Measurements from ENCODE around the gene NKX3-2. TPM values are rescaled to one million over a fixed set of nuclear protein-coding genes. Genes with fewer than 3 reads are reported as not detected.

The NKX3-2 gene
- polyA plus RNA-seq, 3 donors from 2014 or later: not detected

DNA sequence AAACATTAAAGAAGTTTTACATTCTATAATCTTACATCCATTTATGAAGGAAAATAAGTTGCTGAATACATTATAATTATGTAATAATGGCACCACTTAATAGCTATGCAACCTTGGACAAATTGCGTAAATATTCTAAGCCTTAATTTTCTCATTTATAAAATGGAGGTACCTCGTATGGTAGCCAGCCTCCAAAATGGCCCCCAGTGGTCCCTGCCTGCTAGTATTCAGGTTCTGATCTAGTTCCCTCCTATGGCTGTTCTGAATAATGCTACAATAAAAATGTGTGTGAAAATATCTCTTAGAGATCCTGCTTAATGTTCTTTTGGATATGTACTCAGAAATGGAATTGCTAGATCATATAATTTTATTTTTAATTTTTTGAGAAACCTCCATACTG is 11.0 kb upstream of the NKX3-2 start:
- H3K9me3 Mint-ChIP-seq: peaks cover 0 to 6% (median 0%) of the 10 kb centered on the region in 6 donors
- no peak overlapping the region for H3K4me3 Mint-ChIP-seq

GRCh38 chr4:13553081-13553480 is 8.8 kb upstream of the NKX3-2 start:
- Mint-ChIP-seq H3K36me3 (peaks cover 0 to 5% (median 0%) of the 10 kb centered on the region in 3 donors), H3K27ac (no peak overlapping the region), H3K27me3 (ENCODE audit: low read depth in 3 of 3) (peaks cover 13 to 35% (median 21%) of the 10 kb centered on the region in 3 donors), H3K4me1 (peaks cover 10% of the 10 kb centered on the region in 2 donors), H3K4me3 (no peak overlapping the region), H3K9me3 (peaks cover 0 to 5% (median 0%) of the 10 kb centered on the region in 6 donors)
- DNase-seq: no peak

More for the DNA sequence above, 11.0 kb upstream of the NKX3-2 start:
- no peak for DNase-seq
- Mint-ChIP-seq H3K36me3 (peaks cover 0 to 9% (median 0%) of the 10 kb centered on the region in 3 donors), H3K27me3 (ENCODE audit: low read depth in 3 of 3) (peaks cover 7 to 23% (median 14%) of the 10 kb centered on the region in 3 donors), H3K27ac (no peak overlapping the region), H3K4me1 (no peaks in the 10 kb centered on the region)

- Mint-ChIP-seq H3K27ac (no peak overlapping the region), H3K4me1 (peaks cover 28 to 33% of the 10 kb centered on the region in 2 donors), H3K9me3 (peaks cover 0 to 12% (median 0%) of the 10 kb centered on the region in 6 donors), H3K27me3 (ENCODE audit: low read depth in 3 of 3) (peaks cover 26 to 47% (median 41%) of the 10 kb centered on the region in 3 donors), H3K4me3 (peak overlapping the region; percentile 47 to 67 (median 59)), H3K36me3 (peaks cover 0 to 3% (median 3%) of the 10 kb centered on the region in 3 donors)
- DNase-seq: peak; percentile 56 to 65 (median 59)
These were observed 4.8 kb upstream of the NKX3-2 start for GRCh38 chr4:13548984-13549546.

DNA sequence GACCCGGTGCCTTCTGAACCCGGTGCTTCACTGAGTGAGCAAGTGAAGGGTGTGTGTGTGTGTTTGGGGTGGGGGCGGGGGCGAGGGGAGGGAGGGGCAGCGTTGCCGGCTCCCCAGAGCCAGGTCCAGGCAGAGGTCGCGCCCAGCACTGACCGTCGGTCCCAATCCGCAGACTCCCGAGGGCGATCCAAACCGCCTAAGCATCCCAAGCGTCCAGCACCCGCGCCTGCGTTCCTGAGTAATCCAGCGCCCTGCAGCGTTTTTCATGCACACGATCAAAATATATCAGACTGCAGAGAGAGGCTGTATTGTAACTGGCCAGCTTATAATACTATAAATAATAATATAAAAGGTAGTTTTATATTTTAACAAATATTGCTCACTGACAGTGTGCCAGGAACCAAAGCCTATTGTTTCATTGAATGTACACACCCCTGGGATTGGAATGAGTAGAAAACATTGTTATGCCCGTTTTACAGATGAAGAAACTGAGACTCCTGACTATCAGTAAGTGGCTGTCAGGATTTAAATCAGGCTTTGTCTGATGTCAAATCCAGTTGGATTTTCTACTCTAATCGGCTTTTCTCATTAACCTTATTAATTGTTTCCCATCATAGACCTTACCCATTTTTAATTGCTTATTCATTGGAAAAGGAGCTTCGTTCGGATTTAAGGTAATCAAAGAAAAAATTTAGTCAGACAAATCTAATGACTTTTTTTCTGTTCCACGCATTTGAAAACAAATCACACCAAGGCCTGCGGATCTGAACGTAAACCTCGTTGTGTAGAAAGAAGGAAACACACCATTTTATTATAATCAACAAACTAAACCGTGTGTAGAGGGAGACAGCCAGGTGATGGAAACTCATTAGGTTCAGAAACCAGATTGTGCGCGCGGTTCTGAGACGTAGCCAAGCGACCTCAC is 4.0 kb upstream of the NKX3-2 start:
- H3K9me3 Mint-ChIP-seq: peaks cover 0 to 12% (median 0%) of the 10 kb centered on the region in 6 donors
- no peak overlapping the region for H3K27ac Mint-ChIP-seq
- H3K4me3 Mint-ChIP-seq: peak overlapping the region; percentile 47 to 67 (median 59)
- H3K36me3 Mint-ChIP-seq: peaks cover 0 to 3% (median 3%) of the 10 kb centered on the region in 3 donors
- peaks cover 30 to 33% of the 10 kb centered on the region in 2 donors for H3K4me1 Mint-ChIP-seq
- H3K27me3 Mint-ChIP-seq (ENCODE audit: low read depth in 3 of 3): peaks cover 25 to 51% (median 45%) of the 10 kb centered on the region in 3 donors
- no peak for DNase-seq

- H3K9me3 Mint-ChIP-seq: peaks cover 0 to 12% (median 0%) of the 10 kb centered on the region in 6 donors
- peaks cover 30 to 33% of the 10 kb centered on the region in 2 donors for H3K4me1 Mint-ChIP-seq
- peak overlapping the region; percentile 27 to 62 (median 53) for H3K4me3 Mint-ChIP-seq
- H3K27me3 Mint-ChIP-seq (ENCODE audit: low read depth in 3 of 3): peaks cover 32 to 55% (median 52%) of the 10 kb centered on the region in 3 donors
- no peak overlapping the region for H3K27ac Mint-ChIP-seq
- H3K36me3 Mint-ChIP-seq: peaks cover 0 to 3% (median 3%) of the 10 kb centered on the region in 3 donors
- DNase-seq: peak; percentile 27 to 38 (median 33)
These were observed 3.3 kb upstream of the NKX3-2 start for GRCh38 chr4:13547485-13548041.

DNA sequence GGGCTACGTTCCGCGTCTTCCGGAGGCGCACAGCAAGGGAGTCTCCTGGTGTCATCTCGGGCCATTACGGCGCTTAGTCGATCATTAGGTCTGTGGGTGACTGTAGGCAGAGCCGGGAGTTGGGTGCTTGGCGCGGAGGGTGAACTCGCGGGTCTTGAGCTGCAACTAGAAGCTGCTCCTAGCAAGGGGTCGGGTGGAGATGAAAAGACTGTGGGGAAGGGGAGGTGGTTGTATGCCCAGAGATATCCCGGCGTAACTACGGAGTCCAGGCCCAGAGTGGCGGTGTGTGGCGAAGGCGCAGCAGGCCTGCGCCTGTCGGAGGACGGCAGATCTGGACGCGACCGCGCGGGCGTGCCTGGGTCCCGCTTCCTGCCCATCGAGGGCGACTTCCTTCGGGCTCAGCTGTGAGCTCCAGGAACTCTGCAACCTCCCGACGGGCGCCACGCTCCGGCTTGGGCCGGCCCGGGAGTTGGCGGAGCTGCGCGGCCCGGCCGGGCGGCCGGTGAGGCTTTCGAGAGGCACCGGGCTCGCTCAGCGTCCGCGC is 2.7 kb upstream of the NKX3-2 start:
- no peak for DNase-seq
- Mint-ChIP-seq H3K36me3 (peaks cover 0 to 3% (median 3%) of the 10 kb centered on the region in 3 donors), H3K4me3 (peak overlapping the region; percentile 77 to 90 (median 82)), H3K9me3 (peaks cover 0 to 12% (median 0%) of the 10 kb centered on the region in 6 donors), H3K27me3 (ENCODE audit: low read depth in 3 of 3) (peaks cover 32 to 57% (median 52%) of the 10 kb centered on the region in 3 donors), H3K4me1 (peaks cover 30 to 33% of the 10 kb centered on the region in 2 donors), H3K27ac (peak overlapping the region in 2 of 6 donors; percentile 5 to 7)

- H3K9me3 Mint-ChIP-seq: peaks cover 0 to 10% (median 0%) of the 10 kb centered on the region in 6 donors
- H3K27me3 Mint-ChIP-seq (ENCODE audit: low read depth in 3 of 3): peaks cover 34 to 56% (median 56%) of the 10 kb centered on the region in 3 donors
- H3K4me3 Mint-ChIP-seq: peak overlapping the region; percentile 77 to 90 (median 82)
- H3K27ac Mint-ChIP-seq: peak overlapping the region in 3 of 6 donors; percentile 5 to 25 (median 7)
- DNase-seq: no peak
- H3K36me3 Mint-ChIP-seq: peaks cover 0 to 3% (median 3%) of the 10 kb centered on the region in 3 donors
- H3K4me1 Mint-ChIP-seq: peaks cover 30 to 33% of the 10 kb centered on the region in 2 donors
These were observed 2.0 kb upstream of the NKX3-2 start for GRCh38 chr4:13546142-13546940.

DNA sequence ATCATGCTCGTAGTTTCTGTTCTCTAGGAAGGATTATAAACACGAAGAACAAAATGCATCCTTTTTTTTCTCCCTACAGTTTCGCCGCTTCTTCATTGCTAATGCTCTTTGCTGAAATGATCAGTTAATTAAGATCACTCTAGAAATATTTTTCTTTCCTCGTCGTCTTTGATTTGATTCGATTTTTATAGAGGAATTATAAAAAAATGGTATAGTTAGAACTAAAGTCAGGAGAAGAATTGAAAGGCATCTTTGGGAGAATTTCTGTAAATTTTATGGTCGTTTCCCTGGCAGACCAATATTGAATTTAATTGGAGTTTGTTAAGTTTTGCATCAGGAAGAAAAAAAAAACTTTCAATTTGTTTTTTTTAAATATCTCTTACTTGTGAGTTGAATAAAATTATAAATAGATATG is 1.1 kb upstream of the NKX3-2 start:
- Mint-ChIP-seq H3K9me3 (peaks cover 0 to 10% (median under 1%) of the 10 kb centered on the region in 6 donors), H3K27ac (no peak overlapping the region), H3K4me3 (peak overlapping the region; percentile 76 to 87 (median 83)), H3K36me3 (peaks cover 0 to 3% (median 3%) of the 10 kb centered on the region in 3 donors), H3K4me1 (peaks cover 34 to 39% of the 10 kb centered on the region in 2 donors), H3K27me3 (ENCODE audit: low read depth in 3 of 3) (peaks cover 39 to 58% (median 54%) of the 10 kb centered on the region in 3 donors)
- DNase-seq: no peak

GRCh38 chr4:13544606-13545393 is 492 bp upstream of the NKX3-2 start:
- H3K4me1 Mint-ChIP-seq: peaks cover 36 to 43% of the 10 kb centered on the region in 2 donors
- H3K27ac Mint-ChIP-seq: no peak overlapping the region
- H3K36me3 Mint-ChIP-seq: peaks cover 0 to 3% (median 3%) of the 10 kb centered on the region in 3 donors
- peaks cover 0 to 14% (median under 1%) of the 10 kb centered on the region in 6 donors for H3K9me3 Mint-ChIP-seq
- DNase-seq: no peak
- H3K4me3 Mint-ChIP-seq: peak overlapping the region; percentile 76 to 87 (median 83)
- H3K27me3 Mint-ChIP-seq (ENCODE audit: low read depth in 3 of 3): peaks cover 40 to 63% (median 57%) of the 10 kb centered on the region in 3 donors

GRCh38 chr4:13543032-13543838 is 1.1 kb downstream of the NKX3-2 start:
- H3K27me3 Mint-ChIP-seq (ENCODE audit: low read depth in 3 of 3): peaks cover 43 to 67% (median 64%) of the 10 kb centered on the region in 3 donors
- no peak overlapping the region for H3K27ac Mint-ChIP-seq
- H3K4me1 Mint-ChIP-seq: peaks cover 31 to 49% of the 10 kb centered on the region in 2 donors
- H3K9me3 Mint-ChIP-seq: peaks cover 0 to 27% (median 5%) of the 10 kb centered on the region in 6 donors
- DNase-seq: no peak
- peaks cover 0 to 5% (median 3%) of the 10 kb centered on the region in 3 donors for H3K36me3 Mint-ChIP-seq
- H3K4me3 Mint-ChIP-seq: peak overlapping the region; percentile 47 to 78 (median 64)

DNA sequence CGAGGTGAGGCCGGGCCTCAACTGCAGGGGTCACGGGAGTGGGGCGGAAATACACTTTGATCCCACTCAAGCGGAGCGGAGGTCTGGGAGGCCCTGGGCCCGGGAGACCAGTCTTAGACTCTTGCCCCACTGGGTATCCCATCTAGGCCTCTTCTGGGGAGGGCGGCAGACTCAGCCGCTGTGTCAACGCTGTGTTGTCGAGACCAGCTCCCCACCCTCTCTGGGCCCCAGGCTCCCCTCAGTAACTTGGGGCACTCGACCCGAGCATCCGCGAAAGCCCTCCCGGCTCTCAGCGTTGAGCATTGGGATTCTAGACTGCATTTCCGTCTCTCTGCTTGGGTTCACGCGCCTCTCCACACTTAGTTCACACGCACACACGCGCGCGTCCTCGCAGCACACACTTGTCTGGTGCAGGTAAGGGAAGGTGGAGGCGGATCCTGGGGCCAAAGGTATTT is 1.7 kb downstream of the NKX3-2 start:
- peaks cover 48 to 71% (median 70%) of the 10 kb centered on the region in 3 donors for H3K27me3 Mint-ChIP-seq (ENCODE audit: low read depth in 3 of 3)
- H3K27ac Mint-ChIP-seq: no peak overlapping the region
- DNase-seq: no peak
- H3K4me3 Mint-ChIP-seq: peak overlapping the region in 4 of 5 donors; percentile 26 to 68 (median 56)
- peaks cover 0 to 6% (median 3%) of the 10 kb centered on the region in 3 donors for H3K36me3 Mint-ChIP-seq
- H3K4me1 Mint-ChIP-seq: peaks cover 31 to 52% of the 10 kb centered on the region in 2 donors
- peaks cover 0 to 32% (median 8%) of the 10 kb centered on the region in 6 donors for H3K9me3 Mint-ChIP-seq

Data from immature natural killer cell (primary cell).